GM21528 (cell line): Measurements from ENCODE around the gene SLC50A1.
A peak's percentile ranks its signal among the peaks of the same experiment; 100 is the strongest.

Source experiments
- ATAC-seq: cut with Tn5 transposase; IDR thresholded peaks from one replicate; pipeline ENCODE4 v1.9.1; 2021; ENCODE audit warnings: mild to moderate bottlenecking, moderate library complexity; ENCODE audit not compliant: unreplicated experiment, low FRiP score

The SLC50A1 gene

GRCh38 chr1:155182052-155182550 is 46.4 kb downstream of the SLC50A1 start:
- ATAC-seq = no peak

GRCh38 chr1:155183775-155184221 is 48.1 kb downstream of the SLC50A1 start:
- no peak for ATAC-seq

- no peak for ATAC-seq
These were observed 48.7 kb downstream of the SLC50A1 start for GRCh38 chr1:155184351-155184811.

GRCh38 chr1:155184835-155185782 is 49.5 kb downstream of the SLC50A1 start:
- peak; percentile 80 for ATAC-seq

GRCh38 chr1:155185783-155186066 is 50.1 kb downstream of the SLC50A1 start:
- ATAC-seq = peak; percentile 25

- ATAC-seq = no peak
These were observed 50.6 kb downstream of the SLC50A1 start for GRCh38 chr1:155186067-155186793.

- ATAC-seq = no peak
These were observed 51.3 kb downstream of the SLC50A1 start for GRCh38 chr1:155186794-155187455.

GRCh38 chr1:155187456-155187891 is 51.8 kb downstream of the SLC50A1 start:
- no peak for ATAC-seq

- no peak for ATAC-seq
These were observed 52.6 kb downstream of the SLC50A1 start for GRCh38 chr1:155188268-155188667.
